ENCODE results near the gene NIN. TPM values are rescaled to one million over a fixed set of nuclear protein-coding genes. Genes with fewer than 3 reads are reported as not detected.

Gene NIN
- total RNA-seq, 1 experiment from 2014 or later, result 26.6 TPM

DNA sequence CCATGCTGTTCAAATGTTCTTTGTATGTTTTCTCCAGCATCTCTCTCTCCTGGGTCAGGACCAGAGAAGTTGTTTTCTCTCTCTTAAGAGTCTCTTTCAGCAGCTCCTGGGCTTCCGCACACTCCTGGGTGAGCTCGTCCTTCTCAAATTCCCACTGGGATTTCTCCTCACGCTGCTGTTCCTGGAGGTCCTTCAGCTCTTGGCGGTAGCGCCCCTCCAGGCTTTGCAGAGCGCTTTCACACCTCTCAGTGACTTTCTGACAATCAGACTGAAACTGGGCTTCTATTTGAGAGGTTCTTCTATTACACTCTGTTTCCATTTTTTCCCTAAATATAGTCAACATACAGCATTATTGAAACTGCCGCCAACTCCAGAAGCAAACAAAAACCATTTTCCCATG lies 72.7 kb downstream of the NIN start:
- Mint-ChIP-seq H3K9me3 (ENCODE audit: low read depth, unreplicated experiment) (no peaks in the 10 kb centered on the region), H3K36me3 (ENCODE audit: insufficient read depth, unreplicated experiment) (peaks cover 6% of the 10 kb centered on the region), H3K4me1 (ENCODE audit: low read depth, unreplicated experiment) (no peaks in the 10 kb centered on the region), H3K27ac (ENCODE audit: unreplicated experiment) (no peak overlapping the region), H3K27me3 (ENCODE audit: unreplicated experiment) (no peaks in the 10 kb centered on the region), H3K4me3 (ENCODE audit: low read depth, unreplicated experiment) (no peak overlapping the region)
- no peak for TF ChIP-seq CTCF (IDR thresholded peaks at IDR 0.05; ENCODE audit: unreplicated experiment)
- no peak for DNase-seq
- CTCF ChIA-PET, result no interaction called here
- intact Hi-C loops (cut with micrococcal nuclease; ENCODE audit: unreplicated experiment), result no loop called here
- BruUV-seq (replicated peaks), result no TSS peak

DNA sequence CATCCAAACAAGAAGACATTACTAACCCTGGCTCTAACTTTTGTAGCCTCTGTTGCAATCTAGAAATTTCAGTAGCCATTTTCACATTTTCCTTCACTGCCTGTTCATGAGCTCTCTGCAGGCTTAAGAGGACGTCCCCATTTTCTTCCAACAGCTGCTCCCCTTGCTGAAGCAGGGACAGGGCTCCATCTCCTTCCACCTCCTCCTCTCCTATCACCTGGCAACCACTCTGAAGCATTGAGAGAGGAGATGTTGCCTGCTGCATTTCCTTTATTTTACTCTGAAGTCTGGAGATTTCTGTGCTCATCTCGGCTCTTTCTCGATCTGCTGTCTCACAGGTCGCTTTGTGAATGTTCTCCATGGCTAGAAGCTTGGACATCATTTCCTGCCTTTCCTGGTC lies 73.3 kb downstream of the NIN start:
- no peak for DNase-seq
- H3K27me3 Mint-ChIP-seq (ENCODE audit: unreplicated experiment), result no peaks in the 10 kb centered on the region
- H3K4me3 Mint-ChIP-seq (ENCODE audit: low read depth, unreplicated experiment), result no peak overlapping the region
- intact Hi-C loops (cut with micrococcal nuclease; ENCODE audit: unreplicated experiment), result no loop called here
- peaks cover 6% of the 10 kb centered on the region for H3K36me3 Mint-ChIP-seq (ENCODE audit: insufficient read depth, unreplicated experiment)
- BruUV-seq (replicated peaks), result no TSS peak
- CTCF ChIA-PET, result interaction anchor here (1.4 kb wide), 1 partner anchor 19 kb away, joined by 3 read pairs; no protein-coding TSS in a partner anchor
- no peaks in the 10 kb centered on the region for H3K9me3 Mint-ChIP-seq (ENCODE audit: low read depth, unreplicated experiment)
- TF ChIP-seq CTCF (IDR thresholded peaks at IDR 0.05; ENCODE audit: unreplicated experiment), result no peak
- no peaks in the 10 kb centered on the region for H3K4me1 Mint-ChIP-seq (ENCODE audit: low read depth, unreplicated experiment)
- no peak overlapping the region for H3K27ac Mint-ChIP-seq (ENCODE audit: unreplicated experiment)

- no peaks in the 10 kb centered on the region for H3K9me3 Mint-ChIP-seq (ENCODE audit: low read depth, unreplicated experiment)
- CTCF ChIA-PET, result interaction anchor here (1.4 kb wide), 1 partner anchor 20 kb away, joined by 3 read pairs; no protein-coding TSS in a partner anchor
These were observed 74.7 kb downstream of the NIN start for GRCh38 chr14:50756300-50756699.

GRCh38 chr14:50750323-50750722 lies 80.6 kb downstream of the NIN start:
- Mint-ChIP-seq H3K4me1 (ENCODE audit: low read depth, unreplicated experiment) (no peaks in the 10 kb centered on the region), H3K27me3 (ENCODE audit: unreplicated experiment) (no peaks in the 10 kb centered on the region), H3K4me3 (ENCODE audit: low read depth, unreplicated experiment) (no peak overlapping the region), H3K36me3 (ENCODE audit: insufficient read depth, unreplicated experiment) (no peaks in the 10 kb centered on the region), H3K27ac (ENCODE audit: unreplicated experiment) (no peak overlapping the region), H3K9me3 (ENCODE audit: low read depth, unreplicated experiment) (no peaks in the 10 kb centered on the region)
- CTCF ChIA-PET, result no interaction called here
- no peak for DNase-seq
- no TSS peak for BruUV-seq (replicated peaks)
- intact Hi-C loops (cut with micrococcal nuclease; ENCODE audit: unreplicated experiment), result no loop called here
- TF ChIP-seq CTCF (IDR thresholded peaks at IDR 0.05; ENCODE audit: unreplicated experiment), result no peak

More at GRCh38 chr14:50756300-50756699, 74.7 kb downstream of the NIN start:
- H3K27ac Mint-ChIP-seq (ENCODE audit: unreplicated experiment), result no peak overlapping the region
- peaks cover 6% of the 10 kb centered on the region for H3K36me3 Mint-ChIP-seq (ENCODE audit: insufficient read depth, unreplicated experiment)
- intact Hi-C loops (cut with micrococcal nuclease; ENCODE audit: unreplicated experiment), result no loop called here
- TF ChIP-seq CTCF (IDR thresholded peaks at IDR 0.05; ENCODE audit: unreplicated experiment), result no peak
- H3K4me1 Mint-ChIP-seq (ENCODE audit: low read depth, unreplicated experiment), result no peaks in the 10 kb centered on the region
- DNase-seq, result no peak
- no peaks in the 10 kb centered on the region for H3K27me3 Mint-ChIP-seq (ENCODE audit: unreplicated experiment)
- no TSS peak for BruUV-seq (replicated peaks)
- H3K4me3 Mint-ChIP-seq (ENCODE audit: low read depth, unreplicated experiment), result no peak overlapping the region
